NCI-H1436 treated with DMSO at 0.1 percent for 48 hours (cell line): ENCODE results near the gene SF3B3.
"Not testable (repeated sequence)": the region's sequence is repeated elsewhere in the genome, so short reads cannot be mapped to it uniquely, and the experiment has no call there.

Source experiments
- DNase-seq: peaks from one replicate; lab custom pipeline; 2025; lab: John Stamatoyannopoulos, UW

The SF3B3 gene

GRCh38 chr16:70568601-70569237 lies 45.1 kb downstream of the SF3B3 start:
- no peak for DNase-seq

- no peak for DNase-seq
Measured at GRCh38 chr16:70569752-70570151, 46.1 kb downstream of the SF3B3 start.

- no peak for DNase-seq
Measured at GRCh38 chr16:70570967-70571570, 47.5 kb downstream of the SF3B3 start.

- DNase-seq = no peak
Measured at GRCh38 chr16:70571623-70572022, 48.0 kb downstream of the SF3B3 start.

- no peak for DNase-seq
Measured at GRCh38 chr16:70572050-70572925, 48.7 kb downstream of the SF3B3 start.

- no peak for DNase-seq
Measured at GRCh38 chr16:70572926-70573270, 49.3 kb downstream of the SF3B3 start.

- no peak for DNase-seq
Measured at GRCh38 chr16:70573451-70574121, 50.0 kb downstream of the SF3B3 start.

- no peak for DNase-seq
Measured at GRCh38 chr16:70574595-70575271, 51.1 kb downstream of the SF3B3 start.

- DNase-seq = no peak
Measured at GRCh38 chr16:70575376-70575775, 51.8 kb downstream of the SF3B3 start.

- no peak for DNase-seq
Measured at GRCh38 chr16:70576431-70577255, 53.0 kb downstream of the SF3B3 start.

- DNase-seq = no peak
Measured at GRCh38 chr16:70577256-70577698, 53.7 kb downstream of the SF3B3 start.

- DNase-seq = no peak
Measured at GRCh38 chr16:70578035-70578434, 54.4 kb downstream of the SF3B3 start.

- no peak for DNase-seq
Measured at GRCh38 chr16:70579248-70579647, 55.6 kb downstream of the SF3B3 start.

- no peak for DNase-seq
Measured at GRCh38 chr16:70579648-70580630, 56.3 kb downstream of the SF3B3 start.

GRCh38 chr16:70582280-70582978 lies 58.8 kb downstream of the SF3B3 start:
- no peak for DNase-seq

- no peak for DNase-seq
Measured at GRCh38 chr16:70586731-70587130, 63.1 kb downstream of the SF3B3 start.

- DNase-seq = no peak
Measured at GRCh38 chr16:70588565-70588964, 64.9 kb downstream of the SF3B3 start.

- DNase-seq = not testable (repeated sequence)
Measured at GRCh38 chr16:70589416-70589815, 65.8 kb downstream of the SF3B3 start.

GRCh38 chr16:70589998-70590471 lies 66.4 kb downstream of the SF3B3 start:
- no peak for DNase-seq
